Measurements from ENCODE around the gene GABARAPL1.
A peak's percentile ranks its signal among the peaks of the same experiment; 100 is the strongest.

DNA sequence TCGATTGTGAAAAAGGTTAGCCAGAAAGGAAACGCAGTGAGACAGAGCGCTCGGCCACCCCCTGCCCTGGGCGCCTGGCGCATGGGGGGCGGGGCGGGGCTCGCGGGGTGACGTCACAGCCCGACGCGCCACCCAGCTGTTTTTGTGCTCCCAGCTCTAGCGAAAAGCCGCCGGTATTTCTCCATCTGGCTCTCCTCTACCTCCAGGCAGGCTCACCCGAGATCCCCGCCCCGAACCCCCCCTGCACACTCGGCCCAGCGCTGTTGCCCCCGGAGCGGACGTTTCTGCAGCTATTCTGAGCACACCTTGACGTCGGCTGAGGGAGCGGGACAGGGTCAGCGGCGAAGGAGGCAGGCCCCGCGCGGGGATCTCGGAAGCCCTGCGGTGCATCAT, at the start of gene GABARAPL1:
- TF ChIP-seq POLR2A (IDR thresholded peaks at IDR 0.05) = peak; percentile 68
- peak in 1 of 3 donors; percentile 22 for TF ChIP-seq CTCF (IDR thresholded peaks at IDR 0.05)
